MM.1S (cell line): ENCODE results near the gene ARHGEF26.

Source experiments
- EZH2 ChIP-seq: fragments of 300-600 bp; sonication (generic); optimal IDR thresholded peaks from 2 replicates; pipeline ENCODE3; 2017; ENCODE audit warnings: low read depth, mild to moderate bottlenecking, antibody characterized with exemption, low read length, mixed read lengths
- EZH2phosphoT487 ChIP-seq: fragments of 300-600 bp; sonication (generic); IDR thresholded peaks from 2 replicates; pipeline ENCODE4 v1.6.1; 2018; ENCODE audit warnings: antibody characterized with exemption, low read length
- TF ChIP-seq, protein P1 (sequence below): fragments of 300-600 bp; sonication (generic); IDR thresholded peaks from 2 replicates; pipeline ENCODE4 v1.5.1; 2016; ENCODE audit warnings: antibody characterized with exemption, low read length, mixed read lengths

DNA sequence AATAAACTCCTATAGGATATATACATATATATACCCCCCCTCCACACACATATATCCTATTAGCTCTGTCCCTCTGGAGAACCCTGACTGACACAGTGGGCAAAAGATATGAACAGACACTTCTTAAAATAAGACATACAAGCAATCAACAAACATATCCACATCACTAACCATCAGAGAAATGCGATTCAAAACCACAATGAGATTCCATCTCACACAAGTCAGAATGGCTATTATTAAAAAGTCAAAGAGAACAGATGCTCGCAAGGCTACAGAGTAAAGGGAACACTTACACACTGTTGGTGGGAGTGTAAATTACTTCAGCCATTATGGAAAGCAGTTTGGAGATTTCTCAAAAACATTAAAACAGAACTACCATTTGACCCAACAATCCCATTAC is 46.2 kb upstream of the ARHGEF26 start:
- TF ChIP-seq, protein P1, sequence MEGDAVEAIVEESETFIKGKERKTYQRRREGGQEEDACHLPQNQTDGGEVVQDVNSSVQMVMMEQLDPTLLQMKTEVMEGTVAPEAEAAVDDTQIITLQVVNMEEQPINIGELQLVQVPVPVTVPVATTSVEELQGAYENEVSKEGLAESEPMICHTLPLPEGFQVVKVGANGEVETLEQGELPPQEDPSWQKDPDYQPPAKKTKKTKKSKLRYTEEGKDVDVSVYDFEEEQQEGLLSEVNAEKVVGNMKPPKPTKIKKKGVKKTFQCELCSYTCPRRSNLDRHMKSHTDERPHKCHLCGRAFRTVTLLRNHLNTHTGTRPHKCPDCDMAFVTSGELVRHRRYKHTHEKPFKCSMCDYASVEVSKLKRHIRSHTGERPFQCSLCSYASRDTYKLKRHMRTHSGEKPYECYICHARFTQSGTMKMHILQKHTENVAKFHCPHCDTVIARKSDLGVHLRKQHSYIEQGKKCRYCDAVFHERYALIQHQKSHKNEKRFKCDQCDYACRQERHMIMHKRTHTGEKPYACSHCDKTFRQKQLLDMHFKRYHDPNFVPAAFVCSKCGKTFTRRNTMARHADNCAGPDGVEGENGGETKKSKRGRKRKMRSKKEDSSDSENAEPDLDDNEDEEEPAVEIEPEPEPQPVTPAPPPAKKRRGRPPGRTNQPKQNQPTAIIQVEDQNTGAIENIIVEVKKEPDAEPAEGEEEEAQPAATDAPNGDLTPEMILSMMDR, result no peak
- TF ChIP-seq EZH2 (no peak), EZH2phosphoT487 (no peak)
